HEK293 (cell line): ENCODE results near the gene LRRC72.

Source experiments
- CTCF ChIA-PET: fragments of 350-600 bp; formaldehyde crosslinking; extraction: SDS; loops from one replicate; lab custom pipeline; 2021; ENCODE audit warnings: antibody characterized with exemption; lab: Yijun Ruan, JAX
- POLR2A ChIA-PET: fragments of 300-600 bp; formaldehyde crosslinking; extraction: SDS; loops from one replicate; lab custom pipeline; 2020; ENCODE audit warnings: antibody characterized with exemption, inconsistent platforms; lab: Yijun Ruan, JAX
- H3K27ac ChIP-seq: fragments of 200-500 bp; sonication (Bioruptor generic); 2 replicates; pipeline ENCODE4 v1.5.1; 2014; ENCODE audit warnings: low read depth, low read length, control low read depth, inconsistent platforms; ENCODE audit errors: extremely low read depth
- H3K36me3 ChIP-seq, 2 experiments: fragments of 200-500 bp in 1 of 2; sonication (Bioruptor generic) in 1 of 2; 1 replicate in 1 of 2; 2 replicates in 1 of 2; pipeline ENCODE4 v1.5.1; 2014 to 2017; ENCODE audit warnings: inconsistent platforms in 2 of 2, low read length in 2 of 2; ENCODE audit not compliant: control insufficient read depth in 2 of 2, insufficient read depth in 1 of 2
- H3K4me1 ChIP-seq: fragments of 200-500 bp; sonication (Bioruptor generic); 2 replicates; pipeline ENCODE4 v1.5.1; 2014; ENCODE audit warnings: mild to moderate bottlenecking, low read length, inconsistent platforms; ENCODE audit not compliant: control insufficient read depth, insufficient read depth
- H3K4me3 ChIP-seq: 2 replicates; pipeline ENCODE4 v1.5.1; 2011; ENCODE audit warnings: low read depth, mild to moderate bottlenecking, control low read depth, low read length, moderate library complexity
- H3K9me3 ChIP-seq: fragments of 200-500 bp; sonication (Bioruptor generic); 2 replicates; pipeline ENCODE4 v1.5.1; 2014; ENCODE audit warnings: low read depth, low read length, inconsistent platforms; ENCODE audit not compliant: control insufficient read depth, insufficient read depth
- BCL11B ChIP-seq: fragments of 450-650 bp; formaldehyde crosslinking; IDR thresholded peaks from 2 replicates; pipeline ENCODE4 v1.5.1; 2016; ENCODE audit warnings: low read depth, missing biosample characterization, missing genetic modification characterization
- GLI4 ChIP-seq: fragments of 450-650 bp; formaldehyde crosslinking; IDR thresholded peaks from 2 replicates; pipeline ENCODE4 v1.5.1; 2016; ENCODE audit warnings: missing biosample characterization, missing genetic modification characterization
- KLF10 ChIP-seq: fragments of 450-650 bp; IDR thresholded peaks from 2 replicates; pipeline ENCODE4 v1.5.1; 2018; ENCODE audit warnings: missing biosample characterization, mild to moderate bottlenecking, missing genetic modification characterization
- KLF7 ChIP-seq: fragments of 450-650 bp; formaldehyde crosslinking; IDR thresholded peaks from 2 replicates; pipeline ENCODE4 v1.5.1; 2016; ENCODE audit warnings: missing biosample characterization, missing genetic modification characterization, borderline replicate concordance
- MEIS1 ChIP-seq: sonication (generic); formaldehyde crosslinking; IDR thresholded peaks from 2 replicates; pipeline ENCODE4 v1.8.1; 2022; ENCODE audit warnings: missing genetic modification reagents, mild to moderate bottlenecking, borderline replicate concordance
- PBX3 ChIP-seq: sonication (generic); formaldehyde crosslinking; IDR thresholded peaks from 2 replicates; pipeline ENCODE4 v1.8.1; 2022; ENCODE audit warnings: mild to moderate bottlenecking, moderate library complexity, missing genetic modification reagents
- SP2 ChIP-seq: fragments of 450-650 bp; formaldehyde crosslinking; IDR thresholded peaks from 2 replicates; pipeline ENCODE4 v1.5.1; 2016; ENCODE audit warnings: missing biosample characterization, missing genetic modification characterization
- SP3 ChIP-seq: fragments of 450-650 bp; formaldehyde crosslinking; IDR thresholded peaks from 2 replicates; pipeline ENCODE4 v1.5.1; 2016; ENCODE audit warnings: missing biosample characterization, missing genetic modification characterization
- SP7 ChIP-seq: fragments of 450-650 bp; formaldehyde crosslinking; IDR thresholded peaks from 2 replicates; pipeline ENCODE4 v1.5.1; 2016; ENCODE audit warnings: missing biosample characterization, missing genetic modification characterization
- YY2 ChIP-seq: fragments of 450-650 bp; formaldehyde crosslinking; IDR thresholded peaks from 2 replicates; pipeline ENCODE4 v1.5.1; 2016; ENCODE audit warnings: missing biosample characterization, missing genetic modification characterization
- ZBTB1 ChIP-seq: fragments of 450-650 bp; formaldehyde crosslinking; IDR thresholded peaks from 2 replicates; pipeline ENCODE4 v1.5.1; 2016; ENCODE audit warnings: missing biosample characterization, missing genetic modification characterization
- ZBTB26 ChIP-seq: fragments of 450-650 bp; formaldehyde crosslinking; optimal IDR thresholded peaks from 2 replicates; pipeline ENCODE3; 2016; ENCODE audit warnings: missing biosample characterization, mild to moderate bottlenecking, missing genetic modification characterization
- ZNF132 ChIP-seq: fragments of 450-650 bp; formaldehyde crosslinking; IDR thresholded peaks from 2 replicates; pipeline ENCODE4 v1.5.1; 2017; ENCODE audit warnings: missing biosample characterization, missing genetic modification characterization, borderline replicate concordance
- ZNF19 ChIP-seq: fragments of 450-650 bp; formaldehyde crosslinking; IDR thresholded peaks from 2 replicates; pipeline ENCODE4; 2016; ENCODE audit warnings: missing biosample characterization, missing genetic modification characterization, low read depth
- ZNF2 ChIP-seq: fragments of 450-650 bp; formaldehyde crosslinking; IDR thresholded peaks from 2 replicates; pipeline ENCODE4 v1.5.1; 2016; ENCODE audit warnings: missing biosample characterization, missing genetic modification characterization
- ZNF211 ChIP-seq: fragments of 450-650 bp; formaldehyde crosslinking; IDR thresholded peaks from 2 replicates; pipeline ENCODE4 v1.5.1; 2016; ENCODE audit warnings: low read depth, missing biosample characterization, missing genetic modification characterization
- ZNF366 ChIP-seq: fragments of 450-650 bp; formaldehyde crosslinking; conservative IDR thresholded peaks from 2 replicates; pipeline ENCODE4 v1.5.1; 2016; ENCODE audit warnings: missing biosample characterization, missing genetic modification characterization
- ZNF391 ChIP-seq: fragments of 450-650 bp; formaldehyde crosslinking; IDR thresholded peaks from 2 replicates; pipeline ENCODE4 v1.5.1; 2016; ENCODE audit warnings: low read depth, missing biosample characterization, missing genetic modification characterization, borderline replicate concordance
- ZNF596 ChIP-seq: fragments of 450-650 bp; IDR thresholded peaks from 2 replicates; pipeline ENCODE4 v1.5.0; 2018; ENCODE audit warnings: missing biosample characterization, mild to moderate bottlenecking, missing genetic modification characterization, moderate library complexity
- ZNF654 ChIP-seq: fragments of 450-650 bp; formaldehyde crosslinking; IDR thresholded peaks from 2 replicates; pipeline ENCODE4 v1.5.1; 2016; ENCODE audit warnings: low read depth, missing biosample characterization, missing genetic modification characterization
- ZNF660 ChIP-seq: fragments of 450-650 bp; IDR thresholded peaks from 2 replicates; pipeline ENCODE4 v1.5.1; 2018; ENCODE audit warnings: missing biosample characterization, mild to moderate bottlenecking, missing genetic modification characterization
- ZNF76 ChIP-seq: fragments of 450-650 bp; formaldehyde crosslinking; IDR thresholded peaks from 2 replicates; pipeline ENCODE4; 2016; ENCODE audit warnings: low read depth, missing biosample characterization, missing genetic modification characterization, borderline replicate concordance
- ZNF768 ChIP-seq: fragments of 450-650 bp; formaldehyde crosslinking; IDR thresholded peaks from 2 replicates; pipeline ENCODE4 v1.5.1; 2018; ENCODE audit warnings: missing biosample characterization, mild to moderate bottlenecking, missing genetic modification characterization
- ZSCAN30 ChIP-seq: fragments of 450-650 bp; IDR thresholded peaks from 2 replicates; pipeline ENCODE4 v1.5.1; 2018; ENCODE audit warnings: missing biosample characterization, mild to moderate bottlenecking, missing genetic modification characterization, moderate library complexity
- TF ChIP-seq, protein P1 (sequence below): fragments of 450-650 bp; formaldehyde crosslinking; IDR thresholded peaks from 2 replicates; pipeline ENCODE4 v1.5.1; 2017; ENCODE audit warnings: missing biosample characterization, missing genetic modification characterization
- TF ChIP-seq, protein P2 (sequence below): fragments of 450-650 bp; IDR thresholded peaks from 2 replicates; pipeline ENCODE4 v1.5.1; 2018; ENCODE audit warnings: missing biosample characterization, missing genetic modification characterization

The LRRC72 gene

GRCh38 chr7:16546921-16547505, 20.4 kb downstream of the LRRC72 start:
- Histone ChIP-seq H3K36me3 (no peaks in the 10 kb centered on the region), H3K4me3 (no peak overlapping the region), H3K4me1 (no peaks in the 10 kb centered on the region), H3K27ac (no peak overlapping the region), H3K9me3 (no peaks in the 10 kb centered on the region)
- CTCF ChIA-PET, result no interaction called here
- no peak for TF ChIP-seq ZBTB26
- TF ChIP-seq KLF10, result no peak
- no peak for TF ChIP-seq ZNF132 (tag by site-specific recombination)
- TF ChIP-seq, protein P1, sequence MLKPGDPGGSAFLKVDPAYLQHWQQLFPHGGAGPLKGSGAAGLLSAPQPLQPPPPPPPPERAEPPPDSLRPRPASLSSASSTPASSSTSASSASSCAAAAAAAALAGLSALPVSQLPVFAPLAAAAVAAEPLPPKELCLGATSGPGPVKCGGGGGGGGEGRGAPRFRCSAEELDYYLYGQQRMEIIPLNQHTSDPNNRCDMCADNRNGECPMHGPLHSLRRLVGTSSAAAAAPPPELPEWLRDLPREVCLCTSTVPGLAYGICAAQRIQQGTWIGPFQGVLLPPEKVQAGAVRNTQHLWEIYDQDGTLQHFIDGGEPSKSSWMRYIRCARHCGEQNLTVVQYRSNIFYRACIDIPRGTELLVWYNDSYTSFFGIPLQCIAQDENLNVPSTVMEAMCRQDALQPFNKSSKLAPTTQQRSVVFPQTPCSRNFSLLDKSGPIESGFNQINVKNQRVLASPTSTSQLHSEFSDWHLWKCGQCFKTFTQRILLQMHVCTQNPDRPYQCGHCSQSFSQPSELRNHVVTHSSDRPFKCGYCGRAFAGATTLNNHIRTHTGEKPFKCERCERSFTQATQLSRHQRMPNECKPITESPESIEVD (tag by site-specific recombination), result no peak
- no peak for TF ChIP-seq ZNF211 (tag by site-specific recombination)
- no peak for TF ChIP-seq ZBTB1
- no peak for TF ChIP-seq ZNF2 (tag by site-specific recombination)
- TF ChIP-seq ZNF596 (tag by site-specific recombination), result no peak
- TF ChIP-seq PBX3 (CRISPR knock-in tag), result no peak
- no peak for TF ChIP-seq BCL11B (tag by site-specific recombination)
- TF ChIP-seq MEIS1, result no peak
- POLR2A ChIA-PET, result no interaction called here

- Histone ChIP-seq H3K4me3 (no peak overlapping the region), H3K36me3 (no peaks in the 10 kb centered on the region), H3K4me1 (no peaks in the 10 kb centered on the region), H3K9me3 (no peaks in the 10 kb centered on the region), H3K27ac (no peak overlapping the region)
- TF ChIP-seq KLF10, result no peak
- POLR2A ChIA-PET, result no interaction called here
- CTCF ChIA-PET, result interaction anchor here (1.0 kb wide), 1 partner anchor 16 kb away, joined by 3 read pairs; no protein-coding TSS in a partner anchor
Measured at GRCh38 chr7:16548428-16548827, 21.8 kb downstream of the LRRC72 start.

- no peak for TF ChIP-seq ZNF366 (tag by site-specific recombination)
- no peak for TF ChIP-seq ZNF654
- TF ChIP-seq YY2 (tag by site-specific recombination), result no peak
- no peak for TF ChIP-seq SP2 (tag by site-specific recombination)
- TF ChIP-seq GLI4, result no peak
- TF ChIP-seq SP7, result no peak
- TF ChIP-seq ZNF19 (tag by site-specific recombination), result no peak
- TF ChIP-seq ZNF2 (tag by site-specific recombination), result no peak
- TF ChIP-seq ZNF660 (tag by site-specific recombination), result no peak
- TF ChIP-seq ZNF768 (tag by site-specific recombination), result no peak
- no peak for TF ChIP-seq ZNF391 (tag by site-specific recombination)
- TF ChIP-seq ZSCAN30 (tag by site-specific recombination), result no peak
- TF ChIP-seq, protein P2, sequence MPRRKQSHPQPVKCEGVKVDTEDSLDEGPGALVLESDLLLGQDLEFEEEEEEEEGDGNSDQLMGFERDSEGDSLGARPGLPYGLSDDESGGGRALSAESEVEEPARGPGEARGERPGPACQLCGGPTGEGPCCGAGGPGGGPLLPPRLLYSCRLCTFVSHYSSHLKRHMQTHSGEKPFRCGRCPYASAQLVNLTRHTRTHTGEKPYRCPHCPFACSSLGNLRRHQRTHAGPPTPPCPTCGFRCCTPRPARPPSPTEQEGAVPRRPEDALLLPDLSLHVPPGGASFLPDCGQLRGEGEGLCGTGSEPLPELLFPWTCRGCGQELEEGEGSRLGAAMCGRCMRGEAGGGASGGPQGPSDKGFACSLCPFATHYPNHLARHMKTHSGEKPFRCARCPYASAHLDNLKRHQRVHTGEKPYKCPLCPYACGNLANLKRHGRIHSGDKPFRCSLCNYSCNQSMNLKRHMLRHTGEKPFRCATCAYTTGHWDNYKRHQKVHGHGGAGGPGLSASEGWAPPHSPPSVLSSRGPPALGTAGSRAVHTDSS (tag by site-specific recombination), result no peak
- TF ChIP-seq SP3 (tag by site-specific recombination), result no peak
- TF ChIP-seq KLF7 (tag by site-specific recombination), result no peak
- no peak for TF ChIP-seq ZNF76
- ChIA-PET CTCF (interaction anchor here (0.6 to 1.4 kb wide), 3 partner anchors 14 to 479 kb away, joined by 3 to 7 read pairs (median 3); no protein-coding TSS in a partner anchor), POLR2A (no interaction called here)
- no peak overlapping the region for H3K4me3 ChIP-seq
- no peaks in the 10 kb centered on the region for H3K4me1 ChIP-seq
- no peak overlapping the region for H3K27ac ChIP-seq
- no peaks in the 10 kb centered on the region for H3K9me3 ChIP-seq
- no peaks in the 10 kb centered on the region for H3K36me3 ChIP-seq
Measured at GRCh38 chr7:16550671-16551070, 24.0 kb downstream of the LRRC72 start.
